NCI-H510A treated with DMSO at 0.1 percent for 48 hours (cell line): ENCODE measurements around the gene SLC22A23.

Experiments
- DNase-seq: peaks from one replicate; lab custom pipeline; 2025; lab: John Stamatoyannopoulos, UW

The SLC22A23 gene

DNA sequence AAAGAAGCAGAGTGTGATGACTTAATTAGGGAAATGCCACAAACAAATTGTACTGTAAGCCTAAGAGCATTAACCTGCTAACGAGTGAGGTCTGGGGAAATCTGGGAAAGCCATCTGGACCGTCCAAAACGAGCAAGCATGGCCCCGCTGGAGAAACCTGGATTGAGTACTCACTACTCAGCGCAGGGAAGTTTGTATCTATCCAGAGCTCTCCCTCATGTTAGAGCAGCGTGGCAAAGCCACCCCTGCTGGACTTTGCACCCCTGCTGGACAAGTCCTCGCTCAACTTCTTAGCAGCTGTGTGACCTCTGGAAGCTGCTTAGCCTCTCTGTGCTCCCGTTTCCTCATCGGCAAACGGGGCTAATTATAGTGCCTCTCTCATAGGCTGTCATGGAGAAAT lies 160.8 kb downstream of the SLC22A23 start:
- DNase-seq, result no peak

DNA sequence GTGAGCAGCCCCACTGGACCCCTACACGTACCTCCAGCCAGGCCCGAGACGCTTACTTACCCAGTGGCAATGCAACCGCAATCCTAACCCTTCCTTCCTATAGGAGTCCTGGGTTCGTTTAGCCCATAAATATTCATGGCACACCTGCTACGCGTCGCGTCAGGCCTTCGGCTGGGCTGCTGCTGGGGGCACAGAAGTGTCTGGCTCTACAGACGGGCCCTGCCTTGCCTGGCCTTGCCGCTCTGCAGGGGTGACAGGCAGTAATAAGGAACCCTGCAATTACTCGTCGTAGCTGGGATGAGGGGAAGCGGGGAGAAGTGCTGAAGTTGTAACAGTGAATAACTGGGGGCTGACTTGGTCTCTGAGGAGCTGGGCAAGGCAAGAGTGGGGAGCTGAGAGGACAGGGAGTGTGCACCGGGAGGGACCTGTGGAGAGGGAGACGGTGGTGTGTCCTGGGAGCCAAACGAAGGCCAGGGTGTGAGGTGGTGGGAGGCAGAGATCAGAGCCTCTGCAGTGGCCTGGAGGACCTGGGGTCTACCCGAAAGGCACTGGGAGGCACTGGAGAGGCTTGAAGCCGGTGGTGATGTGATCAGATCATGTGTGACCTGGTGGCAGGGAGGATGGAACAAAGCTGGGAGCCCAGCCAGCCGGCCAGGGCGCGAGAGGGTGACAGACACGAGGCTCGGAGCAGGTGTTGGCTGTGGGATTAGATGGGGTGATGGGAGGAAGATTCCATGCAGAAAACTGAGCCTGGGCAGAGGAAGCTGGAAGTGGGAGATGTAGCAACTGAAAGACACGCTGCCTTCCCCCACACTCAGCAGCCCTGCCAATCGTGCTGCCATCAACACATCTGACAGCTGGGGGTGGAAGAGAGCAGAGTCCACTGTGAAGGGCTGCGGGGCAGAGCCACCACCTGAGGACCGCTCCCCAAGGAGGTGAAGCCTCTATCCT lies 161.7 kb downstream of the SLC22A23 start:
- DNase-seq, result no peak

DNA sequence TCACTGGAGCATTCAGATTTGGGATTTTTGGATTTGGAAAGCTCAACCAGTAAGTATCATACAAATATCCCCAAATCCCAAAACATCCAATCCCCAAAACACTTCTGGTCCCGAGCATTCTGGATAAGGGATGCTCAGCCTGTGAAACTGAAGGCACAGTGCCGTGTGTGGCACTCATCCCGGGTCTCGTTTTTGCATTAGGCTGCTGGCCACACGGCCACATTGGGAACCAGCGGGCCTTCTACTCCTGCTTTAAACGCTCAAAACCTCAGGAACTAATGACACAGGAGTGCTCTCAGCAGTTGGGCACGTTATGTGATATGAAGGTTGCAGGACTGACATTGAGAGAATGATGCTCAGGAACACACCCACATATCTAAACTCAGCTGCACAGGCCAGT lies 162.5 kb downstream of the SLC22A23 start:
- no peak for DNase-seq

DNA sequence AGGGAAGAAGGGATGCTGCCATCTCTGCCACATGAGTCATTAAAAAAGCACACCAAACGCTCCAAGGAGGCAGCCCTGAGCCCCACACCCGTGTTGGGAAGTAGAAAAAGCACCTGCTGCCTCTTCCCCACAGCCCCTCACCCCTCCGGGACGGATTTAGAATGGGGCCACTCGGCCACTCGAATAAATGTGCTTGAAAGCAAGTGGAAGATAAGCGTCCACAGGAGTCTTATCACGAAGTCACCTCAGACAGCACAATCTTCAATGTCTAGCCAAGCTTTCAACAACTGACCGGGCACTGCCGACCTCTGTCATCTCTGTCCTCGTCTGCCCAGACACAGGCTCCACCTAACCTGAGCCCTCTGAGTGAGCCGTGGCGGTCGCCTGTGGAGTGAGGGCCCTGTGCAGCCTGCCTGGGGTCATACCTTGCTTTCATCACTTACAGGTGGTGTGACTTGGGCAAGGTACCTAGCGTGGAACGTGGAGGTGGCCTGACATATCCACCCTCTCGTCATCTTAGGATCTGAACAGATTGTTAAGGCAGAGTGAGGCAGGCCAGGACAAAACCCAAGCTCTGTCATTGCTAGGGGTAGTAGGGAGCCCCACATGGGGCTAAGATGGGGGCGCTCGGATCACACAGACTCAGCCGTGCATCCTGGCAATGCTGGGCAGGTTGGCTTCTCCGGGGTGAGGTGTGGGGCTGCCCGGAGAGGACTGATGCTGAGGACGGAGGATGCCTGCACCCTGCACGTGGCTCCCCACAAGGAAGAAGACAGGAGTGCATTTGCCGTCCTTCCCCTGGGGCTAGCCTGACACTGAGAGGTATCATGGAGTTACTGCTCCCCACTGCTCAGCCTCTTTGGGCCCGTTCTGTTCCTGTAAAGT lies 163.3 kb downstream of the SLC22A23 start:
- DNase-seq, result no peak

DNA sequence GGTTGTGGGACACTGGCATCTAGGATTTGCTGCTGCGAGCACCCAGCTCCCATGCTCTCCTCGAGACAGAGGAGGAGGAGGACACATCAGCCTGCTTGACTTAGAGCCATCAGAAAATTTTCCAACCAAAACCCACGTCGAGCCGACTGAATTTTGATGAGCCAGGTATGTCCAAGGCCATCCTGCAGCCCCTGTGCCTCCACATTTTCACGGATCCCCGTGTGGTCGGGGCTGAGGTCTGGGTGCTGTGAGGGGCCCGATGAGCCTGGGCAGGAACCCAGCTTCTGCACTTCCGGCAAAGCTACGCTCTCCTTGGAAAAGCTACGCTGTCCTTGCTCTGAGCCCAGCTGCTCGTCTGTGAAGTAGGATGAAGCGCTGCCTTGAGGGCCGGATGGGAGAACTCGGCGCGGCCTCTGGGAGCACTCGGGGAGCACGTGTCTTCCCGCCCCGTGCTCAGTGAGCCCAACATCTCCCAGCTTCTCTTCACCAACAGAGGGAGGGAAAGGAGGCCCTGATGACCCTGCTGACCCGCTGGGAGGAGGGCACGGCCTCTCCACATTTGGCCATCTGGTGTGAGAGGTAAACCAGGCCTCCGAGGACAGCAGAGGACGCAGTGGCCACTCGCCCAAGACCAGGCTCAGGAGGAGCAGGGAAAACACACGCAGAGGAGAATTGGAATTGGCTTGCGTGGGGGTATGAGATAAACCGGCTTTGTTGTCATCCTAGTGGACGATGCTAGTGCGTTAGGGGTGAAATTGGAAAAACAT lies 164.2 kb downstream of the SLC22A23 start:
- no peak for DNase-seq

DNA sequence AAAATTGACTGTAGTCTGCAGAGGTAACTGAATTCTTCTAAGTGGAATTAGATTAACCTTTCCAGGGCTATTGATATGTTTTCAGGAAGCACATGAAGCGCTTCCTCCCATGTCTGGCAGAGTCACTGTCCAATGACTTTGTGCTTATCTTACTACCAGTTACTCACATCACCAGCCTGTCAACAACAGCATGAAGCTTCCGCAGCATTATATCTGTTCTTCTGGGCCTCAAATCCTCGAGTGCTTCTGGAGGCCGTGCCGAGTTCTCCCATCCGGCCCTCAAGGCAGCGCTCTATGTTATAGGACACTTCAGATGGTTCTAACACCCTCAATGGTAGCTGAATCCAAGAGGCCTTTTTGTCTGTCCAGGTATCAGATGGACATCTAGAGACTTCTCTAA lies 164.9 kb downstream of the SLC22A23 start:
- DNase-seq, result no peak

DNA sequence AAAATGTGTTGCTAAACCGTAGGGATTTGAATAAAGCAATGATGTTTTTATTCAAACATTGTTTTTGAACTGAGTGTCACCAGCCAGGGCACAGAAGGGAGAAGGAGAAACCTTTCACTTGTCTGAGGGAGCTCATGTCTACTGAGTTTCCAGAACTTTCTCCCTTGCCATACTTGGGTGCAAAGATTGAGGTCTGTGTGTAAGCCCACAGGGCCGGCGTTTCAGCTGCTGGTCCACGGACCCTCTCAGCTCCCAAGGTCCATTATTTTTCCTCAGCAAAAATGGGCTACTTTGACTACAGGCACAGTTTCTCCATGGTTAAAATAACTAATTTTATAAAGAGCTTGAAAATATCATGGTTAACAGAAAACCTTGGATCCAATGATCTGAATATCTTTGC lies 165.5 kb downstream of the SLC22A23 start:
- DNase-seq, result no peak

DNA sequence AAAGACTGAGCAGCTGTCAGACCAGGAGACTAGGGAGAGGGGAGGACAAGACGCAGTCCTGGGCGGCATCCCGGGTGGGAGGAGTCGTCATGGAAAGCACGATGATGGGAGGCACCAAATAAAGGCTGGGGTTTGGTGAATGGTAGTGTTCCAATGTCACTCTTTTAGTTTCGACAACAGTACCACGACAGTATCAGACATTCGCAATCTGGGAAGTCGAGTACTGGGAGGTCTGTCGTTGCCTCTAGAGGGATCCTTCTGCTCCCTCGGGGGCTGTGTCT lies 166.0 kb downstream of the SLC22A23 start:
- no peak for DNase-seq

DNA sequence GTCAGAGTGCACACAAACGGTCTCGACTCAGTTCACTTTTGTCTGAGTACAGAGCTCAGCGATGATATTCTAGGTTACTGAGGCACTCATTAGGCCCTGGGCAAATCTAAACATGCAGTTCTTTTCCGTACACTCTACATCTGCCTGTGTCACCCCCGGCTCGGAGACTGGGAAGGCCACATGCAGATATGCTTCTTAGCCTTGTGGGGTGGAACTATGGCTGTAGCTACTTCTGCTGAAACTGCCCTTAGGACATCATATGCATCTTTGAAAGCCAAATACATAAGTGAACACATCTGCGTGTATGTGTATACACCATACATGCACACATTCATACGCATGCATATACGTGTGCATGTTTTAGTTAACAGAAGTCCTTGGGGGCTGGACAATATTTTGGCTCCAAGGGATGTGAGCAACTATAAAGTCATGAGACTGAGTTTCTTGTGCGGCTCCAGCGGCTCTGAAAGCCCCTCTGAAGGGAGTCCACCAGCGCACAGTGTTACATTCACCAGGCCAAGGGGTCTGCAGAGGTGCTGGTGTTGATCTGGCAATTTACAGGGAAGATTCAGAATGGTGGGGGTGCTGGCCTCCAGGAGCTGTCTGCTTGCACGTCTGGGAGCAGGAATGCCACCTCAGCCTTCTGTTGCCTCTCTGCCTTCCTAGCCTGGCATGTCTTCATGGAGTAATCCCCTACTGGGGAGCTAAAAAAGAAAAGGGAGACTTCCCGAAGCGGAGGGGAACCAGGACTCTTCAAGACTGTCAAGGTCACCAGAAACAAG lies 166.5 kb downstream of the SLC22A23 start:
- no peak for DNase-seq

DNA sequence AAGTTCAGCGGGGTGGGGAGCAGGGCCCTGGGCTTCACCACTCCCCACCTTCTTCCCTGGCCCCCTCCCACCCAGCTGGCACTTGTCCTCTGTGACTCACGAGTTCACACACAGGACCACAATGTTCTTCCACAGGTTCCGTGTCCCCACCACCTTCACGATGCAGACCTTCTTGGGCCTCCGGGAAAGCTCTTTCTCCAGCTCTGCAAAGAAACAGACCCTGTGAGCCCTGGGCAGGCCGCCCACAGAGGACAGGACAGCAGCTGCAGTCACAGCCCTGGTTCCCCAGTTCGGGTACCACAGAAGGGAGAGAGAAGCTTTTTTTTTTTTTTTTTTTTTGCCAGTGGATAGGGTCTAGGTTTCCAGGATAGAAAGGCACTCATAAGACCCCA lies 167.2 kb downstream of the SLC22A23 start:
- DNase-seq, result no peak

DNA sequence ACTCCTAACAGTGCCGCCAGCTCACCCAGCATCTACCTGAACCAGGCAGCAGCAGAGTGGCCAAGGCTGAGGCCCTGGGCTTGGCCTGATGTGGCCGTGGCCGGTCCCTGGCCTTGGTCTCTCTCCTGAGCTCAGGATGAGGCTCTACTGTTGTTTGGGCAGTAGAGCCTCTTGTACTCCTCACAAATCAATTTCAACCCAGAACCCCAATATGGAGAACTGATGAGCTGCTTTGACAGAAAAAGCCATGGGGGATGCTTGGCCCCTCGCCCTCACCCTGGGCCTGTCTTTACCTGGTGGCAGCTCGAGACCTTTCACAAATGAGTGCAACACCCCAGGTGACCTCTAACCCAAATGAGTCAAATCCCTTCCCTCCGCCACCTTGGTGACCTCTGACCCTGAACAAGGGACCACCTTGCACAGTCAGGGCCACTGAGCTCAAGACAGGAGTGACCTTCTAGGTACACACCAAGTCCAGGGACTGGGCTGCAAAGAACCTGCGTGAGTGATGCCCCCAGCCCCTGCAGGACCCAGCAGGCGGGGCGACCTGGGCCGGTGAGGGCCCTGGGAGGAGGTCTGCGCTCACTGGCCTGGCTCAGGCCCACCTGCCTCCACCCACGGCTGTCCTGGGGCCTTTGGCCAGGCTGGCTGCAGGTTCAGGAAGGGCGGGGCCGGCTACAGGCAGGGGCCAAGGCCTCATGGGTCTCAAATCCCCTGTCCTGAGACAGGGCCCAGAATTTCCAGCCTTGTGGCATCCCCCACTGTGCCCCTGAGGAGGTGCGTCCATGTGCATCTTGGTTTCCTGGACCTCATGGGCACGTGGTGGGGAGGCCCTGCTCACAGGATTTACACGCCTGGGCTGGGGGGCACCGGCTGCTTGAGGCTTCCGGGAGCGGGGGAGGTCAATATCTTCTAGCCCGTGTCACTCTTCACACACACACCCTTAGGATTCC lies 167.9 kb downstream of the SLC22A23 start:
- DNase-seq, result no peak

DNA sequence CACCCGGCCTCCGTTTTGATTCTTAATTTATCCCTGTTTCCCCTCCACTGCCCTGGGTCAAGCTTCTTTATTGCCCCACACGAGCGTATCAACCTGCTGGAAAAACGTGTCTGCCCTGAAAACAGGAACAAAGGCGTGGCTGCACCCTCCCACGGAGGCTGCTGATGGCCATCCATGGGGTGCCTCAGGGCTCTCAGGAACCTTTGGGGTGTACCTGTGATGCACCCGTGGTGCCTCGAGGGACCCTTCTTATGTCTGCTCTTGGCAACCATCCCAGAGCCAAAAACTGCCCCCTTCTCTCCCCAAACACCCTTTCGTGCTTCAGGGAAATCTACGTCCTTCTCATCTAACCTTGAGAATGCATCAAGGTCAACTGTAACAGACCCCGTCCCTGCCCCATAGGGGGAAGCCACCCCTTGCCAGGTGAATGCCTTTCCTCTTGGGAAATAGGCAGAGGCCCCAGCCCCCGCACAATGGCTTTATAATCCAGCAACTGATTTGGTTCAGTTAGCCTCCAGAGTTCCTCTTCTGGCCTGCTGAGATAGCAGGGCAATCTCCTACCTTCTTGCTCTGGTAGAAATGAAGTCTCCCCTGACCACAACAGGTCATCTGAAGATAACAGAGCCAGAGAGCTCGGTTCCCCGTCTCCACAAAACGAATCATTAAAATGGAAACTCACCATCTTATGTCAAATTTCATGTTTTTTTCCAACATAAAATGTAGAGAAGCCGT lies 168.7 kb downstream of the SLC22A23 start:
- DNase-seq, result no peak

DNA sequence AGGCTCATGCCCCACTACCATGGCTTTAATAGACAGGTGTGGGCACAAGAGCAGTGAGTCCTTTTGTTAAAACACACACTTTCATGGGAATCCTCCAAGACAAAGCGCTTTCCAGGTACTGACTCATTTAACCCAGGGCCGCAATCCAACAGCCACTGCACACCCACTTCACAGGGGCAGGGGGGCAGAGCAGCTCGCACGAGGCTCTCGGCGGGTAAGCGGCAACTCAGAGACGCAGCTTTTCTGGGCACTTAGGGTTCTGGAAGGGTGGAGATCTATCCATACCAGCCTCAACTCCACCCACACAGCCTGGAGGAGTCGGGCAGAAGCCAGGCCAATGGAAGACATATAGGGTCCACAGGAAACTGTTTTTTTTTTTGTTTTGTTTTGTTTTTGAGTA lies 169.5 kb downstream of the SLC22A23 start:
- DNase-seq, result no peak

DNA sequence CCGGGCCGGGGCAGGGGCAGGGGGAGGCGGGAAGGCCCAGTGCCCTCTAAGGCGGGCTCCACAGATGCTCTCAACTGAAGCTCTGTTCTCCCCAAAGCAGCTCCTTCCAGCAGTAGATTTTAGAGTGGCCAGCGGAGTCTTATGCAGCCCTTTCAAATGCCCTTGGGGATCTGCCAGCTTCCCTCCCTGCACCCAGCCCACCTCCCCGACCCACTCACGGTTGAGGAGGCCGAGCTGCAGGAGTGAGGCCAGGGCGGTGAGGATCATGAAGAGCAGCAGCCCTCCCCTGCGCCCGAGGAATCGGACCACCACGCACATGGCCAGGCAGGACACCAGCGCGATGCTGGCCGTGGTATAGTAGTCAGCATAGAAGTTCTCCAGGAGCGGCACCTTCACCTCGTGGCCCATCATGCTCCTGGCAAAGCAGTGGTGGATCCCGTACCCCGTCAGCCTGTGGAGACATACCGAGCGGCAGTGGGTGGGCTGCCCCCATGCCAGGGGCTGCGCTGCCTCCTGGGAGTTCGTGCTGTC lies 170.1 kb downstream of the SLC22A23 start:
- no peak for DNase-seq

DNA sequence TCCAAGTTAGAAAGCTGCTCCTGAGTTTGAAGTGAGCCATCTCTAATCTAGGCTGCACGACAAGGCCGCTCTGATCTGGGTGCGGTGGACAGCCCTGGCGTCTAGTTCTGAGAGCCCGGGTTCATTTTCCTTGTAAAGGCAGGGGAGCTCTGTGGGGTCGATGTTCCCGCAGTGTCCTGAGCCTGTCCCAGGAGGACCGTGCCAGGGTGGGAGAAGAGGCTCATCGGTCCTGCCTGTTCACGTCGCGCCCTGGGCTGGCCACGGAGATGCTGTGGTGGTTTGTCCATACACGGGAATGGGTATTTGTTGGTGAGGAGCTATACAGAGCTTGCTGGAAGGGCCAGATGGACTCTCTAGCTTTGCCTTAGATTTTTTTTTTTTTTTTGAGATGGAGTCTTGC lies 171.1 kb downstream of the SLC22A23 start:
- no peak for DNase-seq

DNA sequence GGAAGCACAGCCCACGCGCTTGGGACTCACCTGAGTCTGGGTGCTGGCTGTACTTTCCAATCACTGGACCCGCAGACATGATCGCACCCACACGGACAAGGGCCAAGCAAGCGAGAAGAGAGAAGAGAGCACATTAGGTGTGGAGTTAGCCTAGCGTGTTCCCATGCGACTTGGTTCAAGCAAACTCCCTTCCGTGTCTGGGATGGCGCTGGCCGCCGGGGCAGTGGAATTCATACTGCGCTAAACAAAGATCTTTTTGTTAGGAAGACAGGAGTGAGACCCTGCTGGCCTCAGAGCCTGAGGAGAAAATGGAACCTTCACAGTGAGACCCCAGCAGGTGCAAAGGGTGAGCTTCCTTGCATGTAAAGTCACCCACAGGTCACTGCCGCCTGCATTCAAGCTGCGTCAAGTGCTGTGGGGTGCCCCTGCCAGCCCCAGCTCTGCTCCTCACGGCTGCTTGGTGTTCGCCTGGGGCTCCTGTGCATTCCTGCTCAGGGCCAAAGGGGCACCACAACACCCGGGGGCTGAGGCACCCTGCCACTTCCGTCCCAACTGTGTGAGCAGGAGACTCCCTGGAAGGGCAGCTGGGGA lies 171.7 kb downstream of the SLC22A23 start:
- no peak for DNase-seq

DNA sequence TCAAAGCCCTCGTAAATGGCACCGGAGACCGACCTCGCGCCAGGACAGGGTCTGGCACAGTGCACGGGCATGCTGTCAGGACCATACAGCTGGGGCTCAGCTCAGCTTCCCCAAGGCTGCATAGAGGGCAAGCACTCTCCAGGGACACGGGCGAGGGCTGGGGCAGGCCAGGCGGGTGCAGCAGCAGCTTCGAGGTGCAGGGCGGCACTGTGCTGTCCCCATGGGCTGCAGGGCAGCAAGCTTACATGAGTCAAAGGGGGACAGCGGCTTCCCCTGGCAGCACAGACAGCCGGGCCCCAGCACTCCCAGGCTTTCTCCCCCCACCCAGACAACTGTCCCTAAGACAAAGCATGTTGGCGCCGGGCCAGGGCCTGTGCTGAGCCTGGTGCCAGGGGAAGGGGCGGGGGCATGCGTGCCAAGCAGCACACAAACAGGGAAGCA lies 172.4 kb downstream of the SLC22A23 start:
- DNase-seq, result peak; percentile 14

DNA sequence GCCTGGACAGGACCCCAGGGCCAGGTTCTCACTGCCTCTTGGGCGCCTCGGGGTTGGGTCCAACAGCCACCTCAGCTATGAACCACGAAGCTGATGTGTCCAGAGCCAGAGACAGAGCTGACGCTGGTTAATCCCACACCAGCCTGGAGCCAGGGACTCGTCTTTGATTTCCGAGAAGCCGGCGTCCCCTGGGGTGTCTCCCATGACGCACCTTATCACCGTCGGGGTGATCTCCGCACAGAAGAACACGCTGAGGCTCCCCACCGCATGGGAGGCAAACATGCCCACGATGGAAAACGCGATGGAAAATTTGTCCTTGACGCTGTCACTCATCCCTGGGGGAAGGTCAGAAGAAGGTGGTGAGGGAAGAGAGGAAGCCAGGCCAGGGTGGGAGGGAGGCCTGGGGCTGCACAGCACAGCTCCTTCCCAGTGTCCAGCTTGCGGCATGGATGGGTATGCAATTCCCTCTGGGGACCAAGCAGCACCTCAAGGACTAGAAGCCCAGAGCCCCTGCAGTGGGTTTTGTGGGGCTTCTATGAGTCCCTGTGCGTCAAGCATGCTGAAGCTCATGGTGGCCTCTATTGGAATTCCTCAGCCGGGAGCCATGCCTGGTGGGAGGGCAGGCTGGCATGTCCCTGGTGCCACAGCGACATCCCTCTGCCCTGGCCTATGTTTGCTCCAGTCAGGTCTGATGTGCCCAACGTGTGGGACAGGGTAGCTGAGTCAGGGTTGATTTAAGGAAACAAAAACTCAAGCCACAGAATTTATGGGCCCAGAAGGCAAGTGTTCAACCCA lies 173.0 kb downstream of the SLC22A23 start:
- no peak for DNase-seq
